ENCODE data around the gene SLC66A2. TPM values are rescaled to one million over a fixed set of nuclear protein-coding genes. Genes with fewer than 3 reads are reported as not detected.

The SLC66A2 gene
- total RNA-seq, 4 donors from 2014 or later: 93.5 to 193 (median 100) TPM

DNA sequence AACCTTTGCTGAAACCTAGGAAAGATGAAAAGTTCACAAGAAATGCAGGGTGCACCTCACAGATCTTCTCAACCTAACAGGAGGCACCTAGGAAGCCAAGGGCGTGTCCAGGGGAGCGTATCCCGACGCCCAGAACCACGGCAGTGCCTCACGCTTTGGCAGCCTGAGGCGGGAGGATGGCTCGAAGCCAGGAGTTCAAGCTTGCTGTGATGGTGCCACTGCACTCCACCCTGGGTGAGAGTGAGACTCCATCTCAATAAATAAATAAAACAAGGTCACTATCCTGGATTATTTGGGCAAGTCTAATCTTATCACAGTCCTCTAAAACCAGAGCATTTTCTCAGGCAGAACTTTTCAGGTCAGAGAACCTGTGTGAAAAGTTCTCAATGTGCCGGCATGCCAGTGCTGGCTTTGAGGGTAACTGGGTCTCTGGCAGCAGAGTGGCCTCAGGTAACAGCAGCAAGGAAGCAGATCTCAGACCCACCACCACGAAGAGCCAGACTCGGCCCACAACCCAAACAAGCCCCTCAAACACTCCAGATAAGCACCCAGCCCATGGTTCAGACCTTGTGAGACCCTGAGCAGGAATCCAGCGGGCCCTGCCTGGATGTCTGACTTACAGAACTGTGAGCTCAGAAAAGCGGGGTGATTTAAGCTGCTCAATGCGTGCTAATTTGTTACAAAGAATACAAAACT is 24.7 kb upstream of the SLC66A2 start:
- Histone ChIP-seq H3K27me3 (no peaks in the 10 kb centered on the region), H3K4me1 (no peaks in the 10 kb centered on the region), H3K9me3 (no peaks in the 10 kb centered on the region), H3K4me3 (replicated peaks in 1 of 3) (no peak overlapping the region), H3K27ac (no peak overlapping the region), H3K36me3 (peaks cover 13 to 16% of the 10 kb centered on the region in 2 donors)
- no peak for DNase-seq
- intact Hi-C loops (cut with DNase I): loop anchor here (10.0 kb wide), 1 partner anchor 291 kb away; no protein-coding TSS in a partner anchor
- TF ChIP-seq, protein P1, sequence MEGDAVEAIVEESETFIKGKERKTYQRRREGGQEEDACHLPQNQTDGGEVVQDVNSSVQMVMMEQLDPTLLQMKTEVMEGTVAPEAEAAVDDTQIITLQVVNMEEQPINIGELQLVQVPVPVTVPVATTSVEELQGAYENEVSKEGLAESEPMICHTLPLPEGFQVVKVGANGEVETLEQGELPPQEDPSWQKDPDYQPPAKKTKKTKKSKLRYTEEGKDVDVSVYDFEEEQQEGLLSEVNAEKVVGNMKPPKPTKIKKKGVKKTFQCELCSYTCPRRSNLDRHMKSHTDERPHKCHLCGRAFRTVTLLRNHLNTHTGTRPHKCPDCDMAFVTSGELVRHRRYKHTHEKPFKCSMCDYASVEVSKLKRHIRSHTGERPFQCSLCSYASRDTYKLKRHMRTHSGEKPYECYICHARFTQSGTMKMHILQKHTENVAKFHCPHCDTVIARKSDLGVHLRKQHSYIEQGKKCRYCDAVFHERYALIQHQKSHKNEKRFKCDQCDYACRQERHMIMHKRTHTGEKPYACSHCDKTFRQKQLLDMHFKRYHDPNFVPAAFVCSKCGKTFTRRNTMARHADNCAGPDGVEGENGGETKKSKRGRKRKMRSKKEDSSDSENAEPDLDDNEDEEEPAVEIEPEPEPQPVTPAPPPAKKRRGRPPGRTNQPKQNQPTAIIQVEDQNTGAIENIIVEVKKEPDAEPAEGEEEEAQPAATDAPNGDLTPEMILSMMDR (IDR thresholded peaks at IDR 0.05): no peak
- no peak for TF ChIP-seq POLR2A (IDR thresholded peaks at IDR 0.05)
- 78 to 84% methylated on average over 14 of the region's 14 CpGs for WGBS, 2 donors

DNA sequence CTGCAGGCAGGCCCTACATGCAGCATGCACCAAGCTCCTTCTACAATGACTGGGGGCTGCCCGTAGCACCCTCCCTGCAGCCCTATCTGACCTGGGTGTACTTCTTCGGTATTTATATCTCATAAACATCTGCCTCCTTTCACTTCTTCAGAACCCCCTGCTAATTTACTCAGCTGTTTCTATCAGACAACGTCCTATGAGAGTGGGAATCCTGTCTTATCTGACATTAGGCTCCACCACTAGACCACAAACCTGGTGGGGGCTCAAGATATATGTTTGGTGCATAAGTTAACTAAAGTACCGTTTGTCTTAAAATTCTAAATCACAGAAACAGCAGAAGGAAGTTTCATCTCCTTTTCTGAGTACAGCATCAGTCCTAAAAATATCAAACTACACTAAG is 23.6 kb upstream of the SLC66A2 start:
- WGBS, 2 donors: 85 to 92% methylated on average over 4 of the region's 4 CpGs
- DNase-seq: no peak
- no peak overlapping the region for H3K27ac ChIP-seq
- H3K27me3 ChIP-seq: no peaks in the 10 kb centered on the region
- H3K4me3 ChIP-seq (replicated peaks in 1 of 3): no peak overlapping the region
- TF ChIP-seq, protein P1 (IDR thresholded peaks at IDR 0.05): no peak
- no peak for TF ChIP-seq POLR2A (IDR thresholded peaks at IDR 0.05)
- no peaks in the 10 kb centered on the region for H3K4me1 ChIP-seq
- intact Hi-C loops (cut with DNase I): loop anchor here (10.0 kb wide), 1 partner anchor 290 kb away; no protein-coding TSS in a partner anchor
- H3K36me3 ChIP-seq: peaks cover 17 to 20% of the 10 kb centered on the region in 2 donors
- no peaks in the 10 kb centered on the region for H3K9me3 ChIP-seq

DNA sequence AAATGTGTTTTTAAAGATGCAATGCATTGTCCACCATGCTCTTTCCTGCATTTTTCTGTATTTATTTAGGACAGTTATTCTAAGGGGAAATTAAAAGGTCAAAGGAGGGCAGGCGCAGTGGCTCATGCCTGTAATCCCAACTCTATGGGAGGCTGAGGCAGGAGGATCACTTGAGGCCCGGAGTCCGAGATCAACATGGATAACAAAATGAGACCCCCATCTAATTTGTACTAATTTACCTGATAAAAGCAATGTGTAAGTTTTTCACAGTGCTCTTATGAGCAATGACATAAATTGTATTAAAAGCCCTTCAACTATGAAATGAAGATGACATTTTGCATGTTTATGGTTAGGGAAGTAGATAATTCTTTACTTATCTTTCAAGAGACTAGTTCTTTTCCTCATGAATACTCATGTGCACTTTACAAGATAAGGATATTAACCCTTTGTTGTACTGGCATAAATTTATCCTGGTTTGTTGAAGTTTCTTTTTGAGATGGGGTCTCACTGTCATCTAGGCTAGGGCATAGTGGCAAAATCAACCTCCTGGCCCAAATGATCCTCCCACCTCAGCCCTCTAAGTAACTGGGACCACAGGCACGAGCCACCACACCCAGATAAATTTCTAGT is 22.7 kb upstream of the SLC66A2 start:
- Histone ChIP-seq H3K9me3 (no peaks in the 10 kb centered on the region), H3K27ac (no peak overlapping the region), H3K4me1 (no peaks in the 10 kb centered on the region), H3K36me3 (peaks cover 17 to 20% of the 10 kb centered on the region in 2 donors), H3K4me3 (replicated peaks in 1 of 3) (no peak overlapping the region), H3K27me3 (no peaks in the 10 kb centered on the region)
- no peak for TF ChIP-seq POLR2A (IDR thresholded peaks at IDR 0.05)
- TF ChIP-seq, protein P1 (IDR thresholded peaks at IDR 0.05): no peak
- DNase-seq: no peak
- 92 to 96% methylated on average over 4 of the region's 4 CpGs for WGBS, 2 donors
- intact Hi-C loops (cut with DNase I): loop anchor here (10.0 kb wide), 1 partner anchor 289 kb away; no protein-coding TSS in a partner anchor

DNA sequence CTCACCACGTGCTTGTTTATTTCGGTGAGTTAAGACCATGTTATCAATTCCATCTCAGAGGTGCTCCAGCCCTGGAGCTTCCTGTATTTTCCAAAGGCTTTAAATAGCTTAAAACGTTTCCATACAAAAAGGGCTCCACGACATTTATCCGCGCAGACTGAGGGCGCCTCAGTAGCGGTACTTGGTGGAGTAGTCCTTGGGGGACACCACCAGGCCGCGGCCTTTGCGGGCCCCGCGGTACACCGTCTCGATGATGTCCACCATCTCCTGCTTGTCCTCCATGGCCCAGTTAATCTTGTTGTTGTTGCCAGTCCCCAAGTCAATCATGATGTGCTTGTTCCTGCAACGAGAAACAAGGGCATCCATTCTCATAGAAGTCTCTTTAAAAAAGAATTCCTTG is 22.1 kb upstream of the SLC66A2 start:
- H3K27ac ChIP-seq: no peak overlapping the region
- WGBS, 2 donors: 86 to 89% methylated on average over 16 of the region's 16 CpGs
- H3K4me1 ChIP-seq: no peaks in the 10 kb centered on the region
- intact Hi-C loops (cut with DNase I): loop anchor here (10.0 kb wide), 1 partner anchor 289 kb away; no protein-coding TSS in a partner anchor
- peaks cover 17 to 20% of the 10 kb centered on the region in 2 donors for H3K36me3 ChIP-seq
- H3K4me3 ChIP-seq (replicated peaks in 1 of 3): no peak overlapping the region
- TF ChIP-seq, protein P1 (IDR thresholded peaks at IDR 0.05): no peak
- TF ChIP-seq POLR2A (IDR thresholded peaks at IDR 0.05): no peak
- no peak for DNase-seq
- no peaks in the 10 kb centered on the region for H3K27me3 ChIP-seq
- no peaks in the 10 kb centered on the region for H3K9me3 ChIP-seq

DNA sequence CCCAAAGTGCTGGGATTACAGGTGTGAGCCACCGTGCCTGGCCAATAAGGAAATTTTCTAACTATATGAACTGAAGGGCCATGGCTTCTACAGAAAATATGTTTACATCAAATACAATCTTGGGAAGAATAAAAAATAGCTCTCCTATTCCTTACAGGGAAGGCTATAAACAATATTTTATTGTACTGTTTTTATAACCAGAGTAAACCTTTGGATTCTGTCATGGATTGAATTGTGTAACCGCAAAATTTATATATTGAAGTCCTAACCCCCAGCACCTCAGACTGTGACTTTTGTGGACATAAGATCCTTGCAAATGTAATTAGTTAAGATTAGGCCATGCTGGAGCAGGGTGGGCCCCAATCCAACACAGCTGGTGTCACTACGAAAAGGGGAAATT is 21.3 kb upstream of the SLC66A2 start:
- Histone ChIP-seq H3K9me3 (no peaks in the 10 kb centered on the region), H3K36me3 (peaks cover 17 to 20% of the 10 kb centered on the region in 2 donors), H3K27me3 (no peaks in the 10 kb centered on the region), H3K27ac (no peak overlapping the region), H3K4me3 (replicated peaks in 1 of 3) (no peak overlapping the region), H3K4me1 (no peaks in the 10 kb centered on the region)
- no peak for TF ChIP-seq POLR2A (IDR thresholded peaks at IDR 0.05)
- TF ChIP-seq, protein P1 (IDR thresholded peaks at IDR 0.05): no peak
- WGBS, 2 donors: 94 to 97% methylated on average over 3 of the region's 3 CpGs
- intact Hi-C loops (cut with DNase I): loop anchor here (10.0 kb wide), 1 partner anchor 288 kb away; no protein-coding TSS in a partner anchor
- DNase-seq: no peak
